ENCODE measurements around the gene ACKR3.

DNA sequence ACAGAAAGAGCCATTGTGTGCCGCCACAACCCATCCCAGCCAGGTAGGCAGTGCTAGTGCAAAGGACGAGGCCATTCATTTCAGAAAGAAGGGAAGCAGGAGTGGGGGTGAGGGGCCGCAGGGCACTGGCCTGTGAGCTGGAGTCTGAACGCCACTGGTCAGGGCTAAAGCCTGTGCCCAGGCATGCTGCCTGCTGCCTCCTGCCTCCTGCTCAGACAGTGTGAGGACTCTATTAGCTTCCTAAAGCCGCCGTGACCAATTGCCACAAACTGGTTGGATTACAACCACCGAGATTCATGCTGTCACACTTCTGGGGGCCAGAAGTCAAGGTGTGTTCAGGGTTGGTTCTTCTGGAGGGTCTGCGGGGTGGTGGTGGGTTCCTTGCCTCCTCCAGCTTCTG is 21.2 kb downstream of the ACKR3 start:
- TF ChIP-seq MAFK (IDR thresholded peaks at IDR 0.05; ENCODE audit: low read depth, low read length), result no peak
- TF ChIP-seq, protein P1, sequence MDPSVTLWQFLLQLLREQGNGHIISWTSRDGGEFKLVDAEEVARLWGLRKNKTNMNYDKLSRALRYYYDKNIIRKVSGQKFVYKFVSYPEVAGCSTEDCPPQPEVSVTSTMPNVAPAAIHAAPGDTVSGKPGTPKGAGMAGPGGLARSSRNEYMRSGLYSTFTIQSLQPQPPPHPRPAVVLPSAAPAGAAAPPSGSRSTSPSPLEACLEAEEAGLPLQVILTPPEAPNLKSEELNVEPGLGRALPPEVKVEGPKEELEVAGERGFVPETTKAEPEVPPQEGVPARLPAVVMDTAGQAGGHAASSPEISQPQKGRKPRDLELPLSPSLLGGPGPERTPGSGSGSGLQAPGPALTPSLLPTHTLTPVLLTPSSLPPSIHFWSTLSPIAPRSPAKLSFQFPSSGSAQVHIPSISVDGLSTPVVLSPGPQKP (IDR thresholded peaks at IDR 0.05; ENCODE audit: borderline replicate concordance, low read depth, low read length), result no peak
- no peak for TF ChIP-seq SMC3 (IDR thresholded peaks at IDR 0.05; ENCODE audit: low read depth, low read length)
